OCI-M1 (cell line): ENCODE measurements around the gene TNFAIP1.
"Not testable (repeated sequence)": the region's sequence is repeated elsewhere in the genome, so short reads cannot be mapped to it uniquely, and the experiment has no call there.

Experiments
- DNase-seq: peaks from one replicate; lab custom pipeline; 2025; lab: John Stamatoyannopoulos, UW

Gene TNFAIP1

DNA sequence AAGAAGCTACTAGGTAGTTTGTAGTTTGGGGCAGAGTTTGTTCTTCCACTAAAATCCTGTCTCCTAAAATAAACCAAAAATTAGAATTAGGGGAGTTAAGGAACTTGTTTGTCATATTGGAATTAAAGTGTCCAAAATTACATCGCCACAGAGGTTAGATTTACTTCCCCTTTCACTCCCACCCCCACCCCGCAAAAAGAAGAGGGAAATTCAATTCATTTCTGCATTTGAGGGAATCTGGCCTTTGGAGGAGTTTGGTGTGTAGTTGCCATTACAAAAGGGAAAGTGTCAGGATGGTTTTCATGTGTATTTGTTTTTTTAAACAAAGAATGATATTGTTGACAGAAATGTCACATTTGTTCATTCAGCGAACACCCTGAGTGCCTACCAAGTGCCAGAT, 10.8 kb upstream of the TNFAIP1 start:
- peak; percentile 47 for DNase-seq

DNA sequence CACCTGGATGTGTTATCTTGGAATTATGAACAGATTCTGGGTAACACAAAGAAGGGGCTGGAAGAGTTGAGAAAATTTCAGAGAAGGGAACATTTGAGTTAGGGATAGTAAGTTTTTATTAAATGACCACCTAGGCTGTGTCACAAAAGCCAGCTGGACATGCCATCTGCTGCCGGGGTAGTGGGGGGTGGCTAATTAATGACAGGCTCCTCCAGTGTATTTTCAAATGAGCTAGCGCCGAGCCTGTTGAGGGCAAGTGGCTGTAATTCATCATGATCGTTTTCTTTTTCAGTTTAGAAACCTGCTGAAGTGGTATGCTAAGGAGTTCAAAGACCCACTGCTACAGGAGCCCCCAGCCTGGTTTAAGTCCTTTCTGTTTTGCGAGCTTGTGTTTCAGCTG, 10.3 kb upstream of the TNFAIP1 start:
- DNase-seq: no peak

DNA sequence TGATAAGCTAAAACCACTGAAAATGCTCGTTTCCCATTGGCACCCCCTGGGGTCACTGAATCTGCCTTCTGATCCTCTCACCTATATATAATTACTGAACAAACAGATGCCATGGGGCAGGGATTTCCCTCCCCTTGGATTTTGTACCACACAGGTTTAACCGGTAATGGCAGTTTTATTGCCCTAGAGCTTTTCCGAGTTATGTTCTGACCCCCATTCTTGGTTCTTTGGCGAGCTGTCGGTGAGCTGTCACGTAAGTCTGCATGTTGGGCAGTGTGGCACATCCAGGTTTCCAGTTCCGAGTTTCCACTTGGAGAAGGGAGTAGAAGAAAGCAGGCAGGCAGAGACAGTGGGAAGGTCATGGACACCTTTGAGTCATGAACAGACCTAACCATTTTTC, 9.4 kb upstream of the TNFAIP1 start:
- DNase-seq: no peak

DNA sequence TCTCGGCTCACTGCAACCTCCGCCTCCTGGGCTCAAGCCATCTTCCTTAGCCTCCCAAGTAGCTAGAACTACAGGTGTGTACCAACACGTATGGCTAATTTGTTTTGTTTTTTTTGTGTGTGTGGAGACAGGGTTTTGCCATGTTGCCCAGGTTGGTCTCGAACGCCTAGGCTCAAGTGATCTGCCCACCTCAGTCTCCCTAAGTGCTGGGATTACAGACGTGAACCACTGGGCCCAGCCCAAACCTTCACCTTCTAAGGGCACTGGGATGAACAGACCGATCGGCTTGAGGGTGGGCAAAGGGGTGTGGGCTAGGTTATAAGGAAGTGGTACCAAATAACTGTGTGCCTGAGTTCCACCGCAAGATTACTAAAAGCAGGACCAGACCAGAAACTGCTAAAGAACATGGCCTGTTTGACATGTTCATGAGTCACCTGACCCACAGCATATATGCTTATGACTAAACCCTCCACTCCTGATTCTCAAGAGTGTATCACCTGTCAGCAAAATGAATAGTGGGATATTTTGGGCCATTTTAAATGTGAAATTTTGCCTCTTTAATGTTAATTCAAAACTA, 8.4 kb upstream of the TNFAIP1 start:
- no peak for DNase-seq

DNA sequence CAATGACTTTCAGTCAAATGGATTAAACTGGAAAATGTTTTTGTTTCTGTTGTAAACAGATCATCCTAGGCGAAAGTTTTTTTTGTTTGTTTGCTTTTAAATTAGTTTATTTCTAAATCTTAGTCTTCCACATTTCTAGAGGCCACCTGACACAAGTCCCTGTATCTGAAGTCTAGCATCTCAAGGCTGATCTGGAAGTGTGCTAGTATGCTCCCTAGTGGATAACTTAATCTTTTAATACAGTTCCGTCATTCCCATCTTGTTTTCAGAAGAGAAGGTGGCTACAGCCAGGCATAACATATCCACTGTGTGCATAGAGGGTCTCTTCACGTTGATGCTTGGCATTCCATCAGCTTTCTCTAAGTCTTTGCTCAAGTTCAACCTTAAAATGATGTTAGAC, 7.9 kb upstream of the TNFAIP1 start:
- no peak for DNase-seq

DNA sequence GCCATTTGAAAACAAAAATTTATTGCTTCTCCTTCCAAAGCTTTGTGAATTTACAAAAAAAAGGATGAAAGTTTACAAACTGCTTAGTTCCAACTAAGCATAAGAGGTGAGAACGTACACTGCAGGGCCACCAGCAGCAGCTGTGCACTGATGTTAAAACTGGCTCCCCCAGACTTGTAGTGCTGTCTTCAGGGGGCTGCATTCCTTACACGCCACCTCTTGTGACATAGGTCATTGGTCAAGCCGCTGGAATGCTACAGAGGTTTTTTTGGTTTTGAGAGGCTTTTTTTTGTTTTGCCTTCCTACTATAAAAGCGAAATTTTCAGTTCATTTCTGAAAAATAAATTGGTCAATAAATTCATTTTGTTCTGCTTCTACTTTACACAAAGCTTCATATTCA, 7.2 kb upstream of the TNFAIP1 start:
- no peak for DNase-seq

DNA sequence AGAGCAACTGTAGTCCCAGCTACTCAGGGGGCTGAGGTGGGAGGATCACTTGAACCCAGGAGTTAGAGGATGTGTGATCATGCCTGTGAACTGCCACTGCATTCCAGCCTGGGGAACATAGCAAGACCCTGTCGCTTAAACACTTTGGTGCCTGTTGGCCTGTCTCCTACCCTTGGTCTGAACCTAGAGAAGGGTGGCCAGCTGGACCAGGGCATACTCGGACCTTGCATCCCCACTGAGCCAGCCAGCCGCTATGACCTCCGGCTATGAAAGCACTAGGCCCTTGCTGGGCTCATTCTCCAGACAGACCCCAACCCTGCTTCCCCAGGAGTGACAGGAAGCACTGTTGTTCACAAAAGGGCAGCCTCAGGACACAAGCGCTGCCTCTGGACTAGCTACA, 4.9 kb upstream of the TNFAIP1 start:
- no peak for DNase-seq

DNA sequence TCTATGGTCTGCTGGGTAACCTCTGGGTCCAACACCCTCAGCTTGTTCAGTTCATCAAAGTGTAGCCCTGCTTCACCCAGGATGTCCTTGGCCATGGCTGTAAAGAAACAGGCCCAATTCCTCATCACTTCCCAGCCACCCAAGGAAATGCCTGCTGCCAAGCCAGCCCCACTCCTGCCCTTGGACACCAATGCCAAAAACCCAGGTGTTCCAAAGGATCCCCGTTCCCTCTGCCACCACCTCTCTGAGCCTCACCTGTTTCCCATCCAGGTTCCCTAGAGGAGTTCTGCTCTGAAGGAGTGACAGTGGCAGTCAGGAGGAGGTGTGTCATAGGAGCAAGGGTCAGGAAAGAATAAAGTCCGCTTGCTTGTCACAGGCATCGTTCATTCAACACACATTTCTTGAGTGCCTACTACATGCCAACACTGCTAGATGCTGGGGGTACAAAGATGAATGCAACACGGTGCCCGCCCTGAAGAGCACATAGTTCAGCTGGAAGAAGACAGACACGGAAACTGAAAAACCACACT, 3.6 kb upstream of the TNFAIP1 start:
- DNase-seq: no peak

DNA sequence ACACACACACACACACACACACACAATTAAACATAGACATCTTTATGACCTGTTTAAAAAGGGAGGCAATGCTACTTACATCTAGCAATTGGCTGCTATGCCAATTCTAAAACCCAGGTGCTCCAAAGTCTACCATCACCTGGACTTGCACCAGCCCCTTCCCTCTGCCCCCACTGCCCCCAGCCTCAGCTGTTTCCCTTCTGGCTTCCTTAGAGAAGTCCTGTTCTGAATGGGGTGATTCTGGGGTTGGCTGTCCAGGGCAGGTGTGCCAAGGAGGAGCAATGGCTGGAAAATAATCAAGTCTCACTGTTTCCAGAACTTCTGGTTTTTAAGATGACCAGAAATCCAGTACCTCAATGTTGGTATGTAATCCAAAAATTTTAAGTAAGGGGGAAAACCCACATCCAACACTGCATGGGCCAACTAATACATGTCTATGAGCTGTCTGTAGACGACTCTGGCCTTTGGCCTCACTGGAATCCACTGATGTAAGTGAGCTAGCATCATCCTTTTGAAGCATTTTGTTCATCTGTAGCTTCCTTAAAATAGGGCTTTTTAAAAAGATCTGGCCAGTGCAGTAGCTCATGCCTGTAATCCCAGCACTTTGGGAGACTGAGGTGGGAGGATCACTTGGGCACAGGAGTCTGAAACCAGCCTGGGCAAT, 2.3 kb upstream of the TNFAIP1 start:
- no peak for DNase-seq

DNA sequence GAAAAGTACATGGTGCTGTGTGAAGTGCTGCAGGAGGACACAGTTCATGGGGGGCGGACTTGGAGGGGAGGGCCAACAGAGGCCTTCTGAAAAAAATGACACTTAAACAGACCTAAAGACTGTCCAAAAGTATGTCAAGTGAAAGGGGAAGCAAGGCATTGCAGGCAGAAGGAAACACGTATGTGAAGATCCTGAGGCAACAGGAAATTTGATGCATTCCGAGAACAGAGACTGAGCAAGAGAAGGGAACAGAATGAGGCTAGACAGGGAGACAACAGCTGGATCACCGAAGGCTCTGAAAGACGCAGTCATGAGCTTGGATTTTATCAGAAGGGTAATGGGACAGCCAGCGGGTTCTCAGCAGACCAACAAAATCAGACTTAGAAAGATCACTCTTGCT, 1.4 kb upstream of the TNFAIP1 start:
- peak; percentile 36 for DNase-seq

DNA sequence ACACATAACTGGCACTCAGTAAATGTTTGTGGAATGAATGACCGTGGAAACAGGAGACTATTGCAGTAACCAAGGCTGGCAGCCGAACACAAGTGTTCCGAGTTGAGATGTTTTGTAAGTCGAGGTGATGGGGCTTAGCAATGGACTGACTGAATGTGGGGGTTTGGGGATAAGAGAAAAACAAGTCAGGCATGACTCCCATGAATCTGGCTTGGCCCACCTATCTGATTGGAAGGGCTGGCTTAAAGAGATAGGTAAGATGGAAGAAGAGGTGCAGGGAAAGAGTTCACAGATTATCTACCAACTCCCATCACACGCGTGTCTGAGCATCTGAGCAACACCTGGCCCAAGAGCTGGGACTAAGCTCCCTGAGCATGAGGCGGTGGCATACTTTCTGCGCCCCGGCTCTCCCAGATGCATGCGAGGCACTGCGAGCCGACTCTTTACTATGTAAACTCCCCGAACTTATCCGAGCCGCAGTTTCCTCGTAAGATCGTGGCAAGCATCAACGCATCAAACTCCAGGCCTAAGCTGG, 828 bp upstream of the TNFAIP1 start:
- no peak for DNase-seq

DNA sequence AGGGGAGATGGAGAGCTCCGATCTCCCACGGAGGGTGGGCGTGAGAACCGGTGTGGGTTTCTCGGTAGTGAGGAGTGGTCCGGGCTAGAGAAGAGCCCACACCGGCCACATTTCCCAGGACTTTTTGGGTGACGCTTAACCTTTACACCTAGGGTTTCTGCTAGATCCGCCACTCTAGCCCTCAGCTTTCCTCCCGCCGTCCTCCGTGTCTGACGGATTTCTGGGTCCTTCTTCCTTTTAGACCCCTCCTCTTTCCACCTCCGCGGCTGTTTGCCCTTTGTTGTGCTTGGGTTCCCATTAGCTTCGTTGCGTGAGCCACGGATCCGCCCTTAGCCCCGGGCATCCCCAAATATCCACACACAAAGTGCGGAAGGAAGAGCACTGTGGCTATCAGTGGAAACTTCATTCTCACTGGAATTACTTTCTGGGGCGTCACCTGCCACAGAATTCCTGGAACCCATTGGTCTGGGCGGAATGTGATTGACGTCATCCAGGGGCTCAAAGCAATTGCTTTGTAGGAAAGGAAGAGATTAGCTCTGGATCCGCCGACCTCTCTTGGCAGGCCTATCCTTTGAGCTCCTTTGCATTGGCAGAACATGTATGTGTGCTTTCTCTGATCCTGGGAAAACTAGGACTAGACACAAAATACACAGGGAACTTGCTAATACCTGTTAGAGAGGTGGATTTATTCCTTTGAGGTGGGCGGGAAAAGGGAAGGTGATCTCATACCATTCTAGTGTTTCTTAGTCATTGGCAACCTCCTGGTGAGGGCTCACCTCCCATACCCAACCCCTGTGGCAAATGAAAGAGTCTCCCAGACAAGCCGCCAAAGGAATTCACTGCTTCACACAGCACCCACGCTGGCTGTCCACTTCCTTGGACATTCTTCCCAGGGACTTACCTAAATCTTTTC, 654 bp downstream of the TNFAIP1 start:
- peak; percentile 79 for DNase-seq

DNA sequence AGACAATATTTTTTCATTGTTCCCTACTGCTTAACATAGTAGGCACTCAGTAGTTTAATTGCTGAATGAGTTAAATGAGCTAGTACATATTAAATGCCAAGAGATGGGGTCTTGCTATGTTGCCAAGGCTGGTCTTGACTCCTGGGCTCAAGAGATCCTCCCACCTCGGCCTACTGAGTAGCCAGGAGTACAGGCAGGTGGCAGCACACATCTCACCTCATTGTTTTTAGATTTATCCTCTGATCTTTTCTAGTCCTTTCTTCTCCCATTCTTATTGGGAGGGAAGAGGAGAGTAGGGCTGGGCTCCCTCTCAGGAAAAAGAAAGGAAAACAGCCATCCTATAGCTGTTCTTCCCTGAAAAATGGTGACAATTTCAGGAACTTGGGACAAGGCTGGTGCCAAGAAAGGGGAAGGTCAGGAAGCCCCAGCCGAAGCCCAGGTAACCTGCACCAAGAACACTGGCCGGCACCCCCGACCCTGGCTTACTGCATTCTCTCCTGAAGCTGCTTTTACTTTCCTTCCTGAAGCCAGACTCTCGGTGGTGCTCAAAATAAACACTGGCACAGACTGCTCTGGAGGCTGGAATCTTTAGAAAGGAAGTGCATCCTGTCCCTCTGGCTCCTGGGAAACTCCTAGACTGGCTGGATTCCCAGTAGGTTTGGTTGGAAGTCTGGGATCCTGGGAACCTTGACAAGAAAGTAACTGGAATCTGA, 2.7 kb downstream of the TNFAIP1 start:
- no peak for DNase-seq

DNA sequence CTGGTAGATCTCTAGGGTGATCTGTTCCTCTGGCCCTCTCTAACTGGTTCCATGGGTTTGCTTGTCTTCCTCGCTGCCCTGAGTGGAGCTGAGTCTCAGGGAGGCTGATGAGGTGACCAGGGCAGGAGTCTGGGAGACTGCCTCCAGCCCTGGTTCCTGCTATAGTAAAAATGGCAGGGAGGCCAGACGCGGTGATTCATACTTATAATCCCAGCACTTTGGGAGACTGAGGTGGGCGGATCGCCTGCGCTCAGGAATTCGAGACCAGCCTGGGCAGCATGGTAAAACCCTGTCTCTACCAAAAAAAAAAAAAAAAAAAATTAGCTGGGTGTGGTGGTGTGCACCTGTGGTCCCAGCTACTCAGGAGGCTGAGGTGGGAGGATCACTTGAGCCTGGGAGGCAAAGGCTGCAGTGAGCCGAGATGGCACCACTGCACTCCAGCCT, 3.2 kb downstream of the TNFAIP1 start:
- DNase-seq: not testable (repeated sequence)

DNA sequence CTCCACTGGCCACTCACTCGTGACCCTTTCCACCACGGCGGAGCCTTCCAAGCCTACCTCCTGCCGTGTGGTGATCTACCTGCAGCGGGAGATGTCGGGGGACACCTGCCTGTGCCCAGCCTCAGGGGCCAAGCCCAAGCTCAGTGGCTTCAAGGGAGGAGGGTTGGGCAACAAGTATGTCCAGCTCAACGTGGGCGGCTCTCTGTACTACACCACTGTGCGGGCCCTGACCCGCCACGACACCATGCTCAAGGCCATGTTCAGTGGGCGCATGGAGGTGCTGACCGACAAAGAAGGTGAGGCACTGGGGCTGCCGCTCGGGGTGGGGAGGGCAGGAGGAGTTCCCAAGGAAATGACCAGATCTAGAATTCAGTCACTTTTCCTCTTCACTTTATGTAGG, 3.9 kb downstream of the TNFAIP1 start:
- no peak for DNase-seq

DNA sequence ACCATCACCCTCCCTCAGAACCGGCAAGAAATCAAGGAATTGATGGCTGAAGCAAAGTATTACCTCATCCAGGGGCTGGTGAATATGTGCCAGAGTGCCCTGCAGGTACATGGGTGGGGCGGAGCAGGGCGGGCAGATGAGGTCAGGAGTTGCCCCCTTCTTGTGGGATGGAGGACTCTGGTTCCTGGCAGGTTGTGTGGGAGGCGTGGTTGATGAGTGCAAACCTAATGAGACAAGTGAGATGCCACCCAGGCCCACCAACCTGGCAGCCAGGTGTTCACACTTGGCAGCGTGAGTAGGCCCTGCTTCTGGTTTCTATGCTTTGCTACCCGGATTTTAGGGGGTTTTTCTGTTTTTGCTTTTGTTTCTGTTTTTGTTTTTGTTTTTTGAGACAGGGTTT, 4.8 kb downstream of the TNFAIP1 start:
- DNase-seq: no peak

DNA sequence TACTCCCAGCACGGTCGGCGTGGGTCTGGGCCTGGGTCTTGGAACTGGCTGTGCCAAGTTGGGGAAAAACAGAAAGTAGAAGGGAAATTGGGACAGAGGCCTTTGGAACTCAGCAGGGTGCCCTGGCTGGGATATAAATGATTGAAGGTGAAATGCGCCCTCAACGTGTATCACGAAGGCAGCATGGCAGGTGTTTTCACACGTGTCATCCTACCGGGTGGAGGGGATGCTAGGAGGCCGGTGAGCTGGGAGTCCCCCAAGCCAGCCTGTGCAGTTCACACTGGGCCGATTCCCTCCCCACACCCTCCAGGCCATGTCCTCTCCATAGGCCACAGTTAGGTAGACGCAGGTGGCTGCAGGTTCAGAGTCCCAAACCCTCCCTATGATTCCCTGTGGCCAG, 6.0 kb downstream of the TNFAIP1 start:
- no peak for DNase-seq

DNA sequence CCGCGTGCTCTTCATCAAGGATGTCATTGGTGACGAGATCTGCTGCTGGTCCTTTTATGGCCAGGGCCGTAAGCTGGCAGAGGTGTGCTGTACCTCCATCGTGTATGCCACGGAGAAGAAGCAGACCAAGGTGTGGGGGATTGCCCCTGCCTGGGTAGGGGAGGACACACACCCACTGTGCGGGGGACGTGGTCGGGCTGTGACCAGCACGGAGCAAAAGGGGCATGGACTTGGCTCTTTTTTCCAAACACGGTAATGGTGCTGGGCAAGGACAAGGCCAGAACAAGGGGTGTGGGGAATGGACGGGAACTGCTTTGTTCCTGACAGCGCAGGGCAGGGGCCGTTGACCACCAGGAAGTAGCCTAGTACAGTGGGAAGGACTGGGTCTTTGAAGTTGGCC, 6.8 kb downstream of the TNFAIP1 start:
- DNase-seq: no peak

DNA sequence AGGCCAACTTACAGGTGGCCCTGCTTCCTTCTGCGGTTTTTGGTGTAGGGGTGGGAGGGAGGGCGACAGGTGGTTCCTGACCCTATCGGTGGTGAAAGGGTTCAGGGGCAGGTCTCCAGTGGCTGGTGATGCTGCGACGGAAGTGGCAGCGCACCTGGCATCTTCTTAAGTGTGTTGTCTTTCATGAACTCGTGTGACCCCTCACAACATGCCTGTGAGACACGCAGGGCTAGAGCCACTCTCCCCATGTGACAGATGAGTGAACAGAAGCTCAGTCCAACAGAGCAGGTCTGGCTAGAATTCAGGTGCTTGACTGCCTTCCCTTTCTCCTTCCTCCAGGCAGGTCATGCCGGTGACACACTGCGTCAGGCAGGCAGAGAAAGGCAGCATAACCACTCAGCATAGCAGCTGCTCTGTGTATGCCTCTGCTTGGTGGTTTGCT, 8.0 kb downstream of the TNFAIP1 start:
- DNase-seq: no peak

DNA sequence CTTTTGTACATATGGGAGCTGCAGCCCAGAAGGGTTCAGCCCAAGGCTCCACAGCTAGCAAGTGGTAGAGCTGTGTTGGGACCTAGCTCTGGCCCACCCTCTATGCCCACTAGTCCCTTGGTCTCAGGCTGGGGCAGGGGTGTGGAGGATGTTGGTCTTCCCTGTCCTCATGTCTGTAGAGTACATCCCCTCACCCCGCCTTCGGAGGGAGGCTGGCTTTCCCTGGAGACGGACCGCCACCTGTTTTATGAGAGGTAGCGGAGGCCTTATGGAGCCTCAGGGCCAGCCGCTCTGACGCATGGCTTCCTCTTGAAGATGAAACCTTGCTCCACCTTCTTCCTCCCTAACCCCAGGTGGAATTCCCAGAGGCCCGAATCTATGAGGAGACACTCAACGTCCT, 8.4 kb downstream of the TNFAIP1 start:
- no peak for DNase-seq

DNA sequence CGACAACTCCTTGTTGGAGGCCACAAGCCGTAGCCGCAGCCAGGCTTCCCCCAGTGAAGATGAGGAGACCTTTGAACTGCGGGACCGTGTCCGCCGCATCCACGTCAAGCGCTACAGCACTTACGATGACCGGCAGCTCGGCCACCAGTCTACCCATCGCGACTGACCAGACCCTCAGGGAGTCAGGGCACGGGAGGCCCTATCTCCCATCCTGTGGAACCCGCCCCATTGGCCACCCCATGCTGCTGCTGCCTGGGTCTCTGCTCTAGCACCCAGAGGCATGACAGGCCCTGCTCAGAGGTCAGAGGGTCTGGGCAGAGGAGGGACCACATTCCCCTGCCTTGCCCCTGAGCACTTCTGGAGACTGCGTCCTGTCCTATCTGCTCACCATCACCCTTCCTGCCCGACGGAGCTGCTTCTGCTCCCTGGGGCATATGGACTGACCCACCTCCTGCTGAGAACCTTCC, 8.9 kb downstream of the TNFAIP1 start:
- DNase-seq: no peak
